ENCODE data around the gene ST6GALNAC2.
A peak's percentile ranks its signal among the peaks of the same experiment; 100 is the strongest.
"Not testable (repeated sequence)": the region's sequence is repeated elsewhere in the genome, so short reads cannot be mapped to it uniquely, and the experiment has no call there.

Gene ST6GALNAC2

GRCh38 chr17:76527430-76528111, 58.1 kb downstream of the ST6GALNAC2 start:
- DNase-seq (ENCODE audit: low spot score): no peak

- not testable (repeated sequence) for DNase-seq (ENCODE audit: low spot score)
Measured at GRCh38 chr17:76527016-76527415, 58.6 kb downstream of the ST6GALNAC2 start.

GRCh38 chr17:76525513-76525833, 60.2 kb downstream of the ST6GALNAC2 start:
- not testable (repeated sequence) for DNase-seq (ENCODE audit: low spot score)

GRCh38 chr17:76524598-76525512, 60.8 kb downstream of the ST6GALNAC2 start:
- DNase-seq (ENCODE audit: low spot score): no peak

- peak; percentile 43 for DNase-seq (ENCODE audit: low spot score)
Measured at GRCh38 chr17:76523084-76524037, 62.3 kb downstream of the ST6GALNAC2 start.

GRCh38 chr17:76521683-76522082, 64.0 kb downstream of the ST6GALNAC2 start:
- not testable (repeated sequence) for DNase-seq (ENCODE audit: low spot score)

- DNase-seq (ENCODE audit: low spot score): no peak
Measured at GRCh38 chr17:76521262-76521661, 64.4 kb downstream of the ST6GALNAC2 start.

- no peak for DNase-seq (ENCODE audit: low spot score)
Measured at GRCh38 chr17:76519048-76519966, 66.4 kb downstream of the ST6GALNAC2 start.

GRCh38 chr17:76517638-76518038, 68.0 kb downstream of the ST6GALNAC2 start:
- no peak for DNase-seq (ENCODE audit: low spot score)
